Esophagus squamous epithelium (tissue), 4 donors: ENCODE data around the gene HSD11B2.

Experiments
- CTCF ChIP-seq, 6 experiments: fragments of 450-650 bp in 4 of 6; fragments of 200-600 bp in 2 of 6; sonication (generic) in 2 of 6; IDR thresholded peaks; one replicate each; pipeline ENCODE4 v1.5.1; 2016 to 2019; ENCODE audit warnings: antibody characterized with exemption in 6 of 6, mild to moderate bottlenecking in 4 of 6, moderate library complexity in 4 of 6
- POLR2A ChIP-seq, 4 donors: fragments of 450-650 bp; IDR thresholded peaks; one replicate each; pipeline ENCODE4 v1.6.1; 2017; ENCODE audit warnings: antibody characterized with exemption in 4 of 4, mild to moderate bottlenecking in 4 of 4, moderate library complexity in 3 of 4

DNA sequence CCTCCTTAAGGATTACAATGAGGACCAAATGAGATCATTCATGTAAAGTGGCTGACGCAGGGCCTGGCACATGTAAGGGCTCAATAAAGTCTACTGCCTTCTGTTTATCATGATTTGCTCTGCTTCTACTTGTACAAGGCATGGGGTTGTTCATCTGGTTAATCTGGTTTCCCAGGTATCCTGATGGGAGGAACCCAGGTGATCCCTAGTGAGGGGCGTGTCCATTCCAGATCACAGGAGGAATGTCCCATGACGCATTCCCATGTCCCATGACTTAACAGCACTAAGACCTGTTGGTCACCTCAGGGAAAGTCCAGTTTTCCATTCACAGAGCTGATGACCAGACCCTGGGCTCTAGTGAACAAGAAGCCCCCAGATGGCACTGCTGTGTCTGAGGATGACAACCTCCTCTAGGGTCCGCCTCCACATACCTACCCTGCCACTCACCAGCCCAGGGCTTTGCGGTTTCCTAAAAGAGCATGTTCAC is 26.1 kb upstream of the HSD11B2 start:
- TF ChIP-seq CTCF (IDR thresholded peaks at IDR 0.05) (no peak), POLR2A (IDR thresholded peaks at IDR 0.05) (peak in 1 of 4 donors; percentile 2)
